A549 treated with Mapracorat at 1 μM for 4 hours (cell line): ENCODE results near the gene DEFB114. TPM values are rescaled to one million over a fixed set of nuclear protein-coding genes. Genes with fewer than 3 reads are reported as not detected.

Experiments used
- total RNA-seq: library from RNA; stranded (reverse); fragments of 200-300 nt; extraction: Qiagen RNA extraction; gene quantifications from 5 replicates; pipeline ENCODE4 v1.2.3, GENCODE V29; 2022

Gene DEFB114, protein sequence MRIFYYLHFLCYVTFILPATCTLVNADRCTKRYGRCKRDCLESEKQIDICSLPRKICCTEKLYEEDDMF
- not detected in 5 replicates for total RNA-seq

DNA sequence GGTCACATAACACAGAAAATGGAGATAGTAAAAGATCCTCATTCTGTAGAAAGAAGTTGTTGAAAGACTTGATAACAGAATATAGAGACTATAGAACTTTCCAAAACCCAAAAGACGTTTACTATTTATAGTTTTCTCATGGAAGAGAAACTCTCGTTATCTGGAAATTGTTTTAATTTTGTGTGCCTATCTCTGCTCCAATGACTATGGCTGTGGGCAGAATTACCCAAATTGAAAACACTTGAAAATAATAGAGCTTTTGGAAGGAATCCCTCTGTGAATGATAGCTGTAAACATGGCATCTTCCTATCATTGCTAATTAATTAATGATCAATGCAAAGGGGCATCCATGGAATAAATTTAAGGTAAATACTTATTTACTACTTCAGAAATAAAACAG lies at the start of gene DEFB114:
DEFB114 (minus strand) TSS at position 101 of the 400 bp plus-strand sequence; CDS start at position 42, 59 bp downstream.

DNA sequence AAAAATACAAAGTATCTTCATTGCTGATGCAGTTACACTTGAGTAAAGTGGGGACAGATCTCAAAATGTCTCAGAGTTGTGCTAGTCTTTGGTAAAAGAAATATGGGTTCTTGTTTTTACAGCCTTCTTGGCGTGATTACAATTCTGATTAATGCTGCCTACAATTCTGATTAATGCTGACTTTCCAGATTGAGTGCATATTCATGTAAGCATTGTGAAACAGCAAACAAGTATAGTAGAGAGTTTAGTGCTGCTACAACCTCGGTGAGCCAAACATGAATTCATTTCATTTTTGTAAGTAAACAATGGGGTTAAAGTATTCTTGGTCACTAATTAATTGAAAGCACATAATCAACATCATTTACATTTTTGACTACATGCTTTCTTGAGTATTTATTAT lies 5.6 kb upstream of the DEFB114 start, which contains the start of gene DEFB113:
DEFB113 (minus strand) TSS at position 21 of the 400 bp plus-strand sequence; CDS start at position 21, 0 bp downstream.

Other genes with a start within 250 kb of the DEFB114 start
- not detected in 5 replicates for gene CRISP3, start 219.8 kb downstream of the DEFB114 start, total RNA-seq
- not detected in 5 replicates for gene PGK2, start 176.9 kb downstream of the DEFB114 start, total RNA-seq
- not detected in 5 replicates for gene CRISP1, start 97.6 kb downstream of the DEFB114 start, total RNA-seq
- gene DEFB113, start 5.5 kb upstream of the DEFB114 start, total RNA-seq: not detected in 5 replicates
- not detected in 5 replicates for gene DEFB110, start 57.8 kb upstream of the DEFB114 start, total RNA-seq
- gene DEFB112, start 85.8 kb upstream of the DEFB114 start, total RNA-seq: not detected in 5 replicates